ENCODE results near the gene NRK. TPM values are rescaled to one million over a fixed set of nuclear protein-coding genes. Genes with fewer than 3 reads are reported as not detected.

The NRK gene
- total RNA-seq, 1 experiment from 2014 or later, result 3.1 TPM

DNA sequence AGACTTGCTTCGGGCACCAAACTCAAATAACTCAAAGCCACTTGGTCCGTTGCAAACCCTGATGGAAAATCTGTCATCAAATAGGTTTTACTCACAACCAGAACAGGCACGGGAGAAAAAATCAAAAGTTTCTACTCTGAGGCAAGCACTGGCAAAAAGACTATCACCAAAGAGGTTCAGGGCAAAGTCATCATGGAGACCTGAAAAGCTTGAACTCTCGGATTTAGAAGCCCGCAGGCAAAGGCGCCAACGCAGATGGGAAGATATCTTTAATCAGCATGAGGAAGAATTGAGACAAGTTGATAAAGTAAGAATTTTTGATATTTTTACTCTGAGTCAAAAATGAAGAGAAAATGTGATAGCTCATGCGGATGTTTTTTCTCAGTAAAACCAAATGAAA is 87.2 kb downstream of the NRK start:
- peaks cover 4% of the 10 kb centered on the region; the same call in 1 of the 2 replicates for H3K4me1 Mint-ChIP-seq
- ChIA-PET CTCF (no interaction called here), POLR2A (no interaction called here)
- ATAC-seq (no peak), DNase-seq (ENCODE audit: low spot score) (no peak)
- no peak overlapping the region for H3K27ac Mint-ChIP-seq
- no peaks in the 10 kb centered on the region; the same call in 1 of the 2 replicates for H3K27me3 Mint-ChIP-seq (ENCODE audit: low read depth)
- H3K9me3 Mint-ChIP-seq, result no peaks in the 10 kb centered on the region
- no peak overlapping the region for H3K4me3 Mint-ChIP-seq
- no peak for TF ChIP-seq ZNF263 (CRISPR knock-in tag; IDR thresholded peaks at IDR 0.05; ENCODE audit: low read depth)
- no peak for TF ChIP-seq ELF4 (CRISPR knock-in tag; IDR thresholded peaks at IDR 0.05; ENCODE audit: low read depth)
- TF ChIP-seq, protein P1, sequence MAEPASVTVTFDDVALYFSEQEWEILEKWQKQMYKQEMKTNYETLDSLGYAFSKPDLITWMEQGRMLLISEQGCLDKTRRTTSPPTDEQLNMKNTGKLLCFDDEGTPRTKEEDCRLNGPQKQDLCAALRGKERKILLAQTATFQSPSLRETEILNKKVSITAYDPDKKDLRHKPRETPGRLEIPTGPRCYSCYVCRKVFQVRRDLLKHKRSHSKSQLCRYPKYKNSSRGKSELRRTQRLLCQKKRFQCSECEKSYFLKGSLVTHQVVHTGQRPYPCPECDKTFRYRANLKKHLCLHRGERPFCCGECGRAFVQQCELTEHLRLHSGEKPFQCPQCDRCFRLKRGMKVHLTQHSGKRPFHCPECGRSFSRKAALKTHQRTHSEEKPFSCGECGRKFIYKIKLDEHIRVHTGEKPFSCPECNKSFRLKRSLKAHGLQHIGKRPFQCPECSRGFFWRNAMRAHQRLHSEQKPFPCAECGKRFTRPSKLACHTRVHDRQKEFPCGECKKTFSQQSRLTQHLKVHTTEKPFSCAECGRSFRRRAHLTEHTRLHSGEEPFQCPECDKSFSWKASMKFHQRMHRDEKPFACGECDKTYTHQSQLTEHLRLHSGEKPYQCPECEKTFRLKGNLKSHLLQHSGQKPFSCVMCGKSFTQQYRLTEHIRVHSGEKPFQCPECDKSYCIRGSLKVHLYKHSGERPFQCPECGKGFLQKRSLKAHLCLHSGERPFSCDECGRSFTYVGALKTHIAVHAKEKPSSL (CRISPR knock-in tag; conservative IDR thresholded peaks at IDR 0.05), result no peak
- no peak for TF ChIP-seq ZNF671 (CRISPR knock-in tag; IDR thresholded peaks at IDR 0.05)
- TF ChIP-seq FOXJ3 (CRISPR knock-in tag; IDR thresholded peaks at IDR 0.05; ENCODE audit: borderline replicate concordance), result no peak
- TF ChIP-seq ZNF317 (CRISPR knock-in tag; IDR thresholded peaks at IDR 0.05; ENCODE audit: borderline replicate concordance, low read depth), result no peak
- no peak for TF ChIP-seq ZNF121 (CRISPR knock-in tag; IDR thresholded peaks at IDR 0.05)
- no peak for TF ChIP-seq ZNF396 (CRISPR knock-in tag; IDR thresholded peaks at IDR 0.05; ENCODE audit: borderline replicate concordance)
- TF ChIP-seq, protein P2, sequence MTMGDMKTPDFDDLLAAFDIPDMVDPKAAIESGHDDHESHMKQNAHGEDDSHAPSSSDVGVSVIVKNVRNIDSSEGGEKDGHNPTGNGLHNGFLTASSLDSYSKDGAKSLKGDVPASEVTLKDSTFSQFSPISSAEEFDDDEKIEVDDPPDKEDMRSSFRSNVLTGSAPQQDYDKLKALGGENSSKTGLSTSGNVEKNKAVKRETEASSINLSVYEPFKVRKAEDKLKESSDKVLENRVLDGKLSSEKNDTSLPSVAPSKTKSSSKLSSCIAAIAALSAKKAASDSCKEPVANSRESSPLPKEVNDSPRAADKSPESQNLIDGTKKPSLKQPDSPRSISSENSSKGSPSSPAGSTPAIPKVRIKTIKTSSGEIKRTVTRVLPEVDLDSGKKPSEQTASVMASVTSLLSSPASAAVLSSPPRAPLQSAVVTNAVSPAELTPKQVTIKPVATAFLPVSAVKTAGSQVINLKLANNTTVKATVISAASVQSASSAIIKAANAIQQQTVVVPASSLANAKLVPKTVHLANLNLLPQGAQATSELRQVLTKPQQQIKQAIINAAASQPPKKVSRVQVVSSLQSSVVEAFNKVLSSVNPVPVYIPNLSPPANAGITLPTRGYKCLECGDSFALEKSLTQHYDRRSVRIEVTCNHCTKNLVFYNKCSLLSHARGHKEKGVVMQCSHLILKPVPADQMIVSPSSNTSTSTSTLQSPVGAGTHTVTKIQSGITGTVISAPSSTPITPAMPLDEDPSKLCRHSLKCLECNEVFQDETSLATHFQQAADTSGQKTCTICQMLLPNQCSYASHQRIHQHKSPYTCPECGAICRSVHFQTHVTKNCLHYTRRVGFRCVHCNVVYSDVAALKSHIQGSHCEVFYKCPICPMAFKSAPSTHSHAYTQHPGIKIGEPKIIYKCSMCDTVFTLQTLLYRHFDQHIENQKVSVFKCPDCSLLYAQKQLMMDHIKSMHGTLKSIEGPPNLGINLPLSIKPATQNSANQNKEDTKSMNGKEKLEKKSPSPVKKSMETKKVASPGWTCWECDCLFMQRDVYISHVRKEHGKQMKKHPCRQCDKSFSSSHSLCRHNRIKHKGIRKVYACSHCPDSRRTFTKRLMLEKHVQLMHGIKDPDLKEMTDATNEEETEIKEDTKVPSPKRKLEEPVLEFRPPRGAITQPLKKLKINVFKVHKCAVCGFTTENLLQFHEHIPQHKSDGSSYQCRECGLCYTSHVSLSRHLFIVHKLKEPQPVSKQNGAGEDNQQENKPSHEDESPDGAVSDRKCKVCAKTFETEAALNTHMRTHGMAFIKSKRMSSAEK (CRISPR knock-in tag; IDR thresholded peaks at IDR 0.05; ENCODE audit: borderline replicate concordance), result no peak
- TF ChIP-seq SMAD4 (CRISPR knock-in tag; IDR thresholded peaks at IDR 0.05), result no peak
- TF ChIP-seq FOXK1 (CRISPR knock-in tag; IDR thresholded peaks at IDR 0.05), result no peak
- no peak for TF ChIP-seq CREM (CRISPR knock-in tag; IDR thresholded peaks at IDR 0.05)
- TF ChIP-seq CREB1 (CRISPR knock-in tag; IDR thresholded peaks at IDR 0.05), result no peak
- no peaks in the 10 kb centered on the region for H3K36me3 Mint-ChIP-seq

DNA sequence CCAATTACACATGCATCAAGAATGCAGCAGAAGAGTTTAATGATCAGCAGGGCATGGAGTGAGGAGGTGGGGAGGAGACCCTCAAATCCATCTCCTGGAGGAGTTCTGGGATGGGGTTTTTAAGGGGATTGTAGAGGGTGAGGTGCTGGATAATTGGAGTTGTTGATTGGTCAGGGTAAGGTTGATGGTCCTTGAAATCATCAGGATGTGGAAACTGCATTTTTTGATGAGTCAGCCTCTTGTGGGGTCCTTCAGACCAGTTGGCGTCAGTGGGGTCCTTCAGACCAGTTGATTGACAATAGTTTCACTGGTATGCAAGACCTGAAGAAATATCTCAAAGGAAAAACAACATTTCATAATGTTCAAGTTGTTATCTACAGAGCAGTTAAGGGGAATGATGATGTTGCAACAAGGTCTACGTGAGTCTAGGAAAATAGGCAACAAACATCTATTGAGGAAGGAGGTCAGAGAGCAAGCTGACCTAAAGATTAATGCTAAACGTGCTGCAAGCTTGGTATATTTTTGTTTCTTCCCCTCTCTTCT is 88.3 kb downstream of the NRK start:
- H3K4me3 Mint-ChIP-seq, result no peak overlapping the region
- H3K27ac Mint-ChIP-seq, result no peak overlapping the region; the same call in 1 of the 2 replicates
- POLR2A ChIA-PET, result no interaction called here
- peaks cover 4% of the 10 kb centered on the region; the same call in 1 of the 2 replicates for H3K4me1 Mint-ChIP-seq
- CTCF ChIA-PET, result no interaction called here
- no peak for TF ChIP-seq ZNF263 (CRISPR knock-in tag; IDR thresholded peaks at IDR 0.05; ENCODE audit: low read depth)
- TF ChIP-seq, protein P3, sequence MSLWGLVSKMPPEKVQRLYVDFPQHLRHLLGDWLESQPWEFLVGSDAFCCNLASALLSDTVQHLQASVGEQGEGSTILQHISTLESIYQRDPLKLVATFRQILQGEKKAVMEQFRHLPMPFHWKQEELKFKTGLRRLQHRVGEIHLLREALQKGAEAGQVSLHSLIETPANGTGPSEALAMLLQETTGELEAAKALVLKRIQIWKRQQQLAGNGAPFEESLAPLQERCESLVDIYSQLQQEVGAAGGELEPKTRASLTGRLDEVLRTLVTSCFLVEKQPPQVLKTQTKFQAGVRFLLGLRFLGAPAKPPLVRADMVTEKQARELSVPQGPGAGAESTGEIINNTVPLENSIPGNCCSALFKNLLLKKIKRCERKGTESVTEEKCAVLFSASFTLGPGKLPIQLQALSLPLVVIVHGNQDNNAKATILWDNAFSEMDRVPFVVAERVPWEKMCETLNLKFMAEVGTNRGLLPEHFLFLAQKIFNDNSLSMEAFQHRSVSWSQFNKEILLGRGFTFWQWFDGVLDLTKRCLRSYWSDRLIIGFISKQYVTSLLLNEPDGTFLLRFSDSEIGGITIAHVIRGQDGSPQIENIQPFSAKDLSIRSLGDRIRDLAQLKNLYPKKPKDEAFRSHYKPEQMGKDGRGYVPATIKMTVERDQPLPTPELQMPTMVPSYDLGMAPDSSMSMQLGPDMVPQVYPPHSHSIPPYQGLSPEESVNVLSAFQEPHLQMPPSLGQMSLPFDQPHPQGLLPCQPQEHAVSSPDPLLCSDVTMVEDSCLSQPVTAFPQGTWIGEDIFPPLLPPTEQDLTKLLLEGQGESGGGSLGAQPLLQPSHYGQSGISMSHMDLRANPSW (CRISPR knock-in tag; conservative IDR thresholded peaks at IDR 0.05; ENCODE audit: low read depth), result no peak
- TF ChIP-seq, protein P4, sequence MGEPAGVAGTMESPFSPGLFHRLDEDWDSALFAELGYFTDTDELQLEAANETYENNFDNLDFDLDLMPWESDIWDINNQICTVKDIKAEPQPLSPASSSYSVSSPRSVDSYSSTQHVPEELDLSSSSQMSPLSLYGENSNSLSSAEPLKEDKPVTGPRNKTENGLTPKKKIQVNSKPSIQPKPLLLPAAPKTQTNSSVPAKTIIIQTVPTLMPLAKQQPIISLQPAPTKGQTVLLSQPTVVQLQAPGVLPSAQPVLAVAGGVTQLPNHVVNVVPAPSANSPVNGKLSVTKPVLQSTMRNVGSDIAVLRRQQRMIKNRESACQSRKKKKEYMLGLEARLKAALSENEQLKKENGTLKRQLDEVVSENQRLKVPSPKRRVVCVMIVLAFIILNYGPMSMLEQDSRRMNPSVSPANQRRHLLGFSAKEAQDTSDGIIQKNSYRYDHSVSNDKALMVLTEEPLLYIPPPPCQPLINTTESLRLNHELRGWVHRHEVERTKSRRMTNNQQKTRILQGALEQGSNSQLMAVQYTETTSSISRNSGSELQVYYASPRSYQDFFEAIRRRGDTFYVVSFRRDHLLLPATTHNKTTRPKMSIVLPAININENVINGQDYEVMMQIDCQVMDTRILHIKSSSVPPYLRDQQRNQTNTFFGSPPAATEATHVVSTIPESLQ (CRISPR knock-in tag; IDR thresholded peaks at IDR 0.05), result no peak
- TF ChIP-seq, protein P5, sequence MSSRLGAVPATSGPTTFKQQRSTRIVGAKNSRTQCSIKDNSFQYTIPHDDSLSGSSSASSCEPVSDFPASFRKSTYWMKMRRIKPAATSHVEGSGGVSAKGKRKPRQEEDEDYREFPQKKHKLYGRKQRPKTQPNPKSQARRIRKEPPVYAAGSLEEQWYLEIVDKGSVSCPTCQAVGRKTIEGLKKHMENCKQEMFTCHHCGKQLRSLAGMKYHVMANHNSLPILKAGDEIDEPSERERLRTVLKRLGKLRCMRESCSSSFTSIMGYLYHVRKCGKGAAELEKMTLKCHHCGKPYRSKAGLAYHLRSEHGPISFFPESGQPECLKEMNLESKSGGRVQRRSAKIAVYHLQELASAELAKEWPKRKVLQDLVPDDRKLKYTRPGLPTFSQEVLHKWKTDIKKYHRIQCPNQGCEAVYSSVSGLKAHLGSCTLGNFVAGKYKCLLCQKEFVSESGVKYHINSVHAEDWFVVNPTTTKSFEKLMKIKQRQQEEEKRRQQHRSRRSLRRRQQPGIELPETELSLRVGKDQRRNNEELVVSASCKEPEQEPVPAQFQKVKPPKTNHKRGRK (CRISPR knock-in tag; IDR thresholded peaks at IDR 0.05; ENCODE audit: borderline replicate concordance), result no peak
- DNase-seq (ENCODE audit: low spot score), result no peak
- no peaks in the 10 kb centered on the region for H3K9me3 Mint-ChIP-seq
- no peaks in the 10 kb centered on the region for H3K36me3 Mint-ChIP-seq
- H3K27me3 Mint-ChIP-seq (ENCODE audit: low read depth), result no peaks in the 10 kb centered on the region; the same call in 1 of the 2 replicates
- no peak for ATAC-seq

Data from WTC11 (cell line).